GM21723 (cell line): Measurements from ENCODE around the gene MARCHF9.
A peak's percentile ranks its signal among the peaks of the same experiment; 100 is the strongest.

Experiments
- ATAC-seq: cut with Tn5 transposase; IDR thresholded peaks from one replicate; pipeline ENCODE4 v1.9.1; 2021; ENCODE audit warnings: mild to moderate bottlenecking, moderate library complexity; ENCODE audit not compliant: unreplicated experiment

MARCHF9 gene

GRCh38 chr12:57737467-57738460, 17.1 kb upstream of the MARCHF9 start:
- no peak for ATAC-seq

GRCh38 chr12:57738661-57739237, 16.2 kb upstream of the MARCHF9 start, which contains the start of gene AGAP2:
AGAP2 (minus strand) TSS chr12:57738742; CDS start chr12:57738246, 496 bp downstream.
- ATAC-seq = no peak

GRCh38 chr12:57739387-57739786, 15.5 kb upstream of the MARCHF9 start:
- ATAC-seq = no peak

- ATAC-seq = no peak
Observed at GRCh38 chr12:57739914-57740538, 14.9 kb upstream of the MARCHF9 start.

- peak; percentile 47 for ATAC-seq
Observed at GRCh38 chr12:57740656-57741412, 14.1 kb upstream of the MARCHF9 start.

GRCh38 chr12:57741413-57741789, 13.5 kb upstream of the MARCHF9 start:
- ATAC-seq = peak; percentile 1

GRCh38 chr12:57741844-57742738, 12.8 kb upstream of the MARCHF9 start:
- ATAC-seq = peak; percentile 66

- ATAC-seq = no peak
Observed at GRCh38 chr12:57743769-57744168, 11.1 kb upstream of the MARCHF9 start.

GRCh38 chr12:57744194-57744776, 10.6 kb upstream of the MARCHF9 start:
- peak; percentile 40 for ATAC-seq

- peak; percentile 83 for ATAC-seq
Observed at GRCh38 chr12:57744777-57745484, 10.0 kb upstream of the MARCHF9 start, which contains the start of gene TSPAN31. TSPAN31 (plus strand) TSS chr12:57745039; CDS start chr12:57745155, 116 bp downstream.

GRCh38 chr12:57745485-57745881, 9.4 kb upstream of the MARCHF9 start:
- no peak for ATAC-seq

- no peak for ATAC-seq
Observed at GRCh38 chr12:57746025-57746424, 8.9 kb upstream of the MARCHF9 start.

GRCh38 chr12:57749061-57749460, 5.8 kb upstream of the MARCHF9 start:
- no peak for ATAC-seq

GRCh38 chr12:57750561-57751431, 4.1 kb upstream of the MARCHF9 start:
- no peak for ATAC-seq

GRCh38 chr12:57751432-57751787, 3.5 kb upstream of the MARCHF9 start:
- no peak for ATAC-seq

- ATAC-seq = peak; percentile 66
Observed at GRCh38 chr12:57751788-57752667, 2.9 kb upstream of the MARCHF9 start, which contains the start of gene CDK4. CDK4 (minus strand) TSS chr12:57752310; CDS start chr12:57751717, 593 bp downstream.

GRCh38 chr12:57752668-57753000, 2.3 kb upstream of the MARCHF9 start:
- ATAC-seq = no peak
